ENCODE measurements around the gene ARSA.

GRCh38 chr22:50635591-50635990 is 7.6 kb upstream of the ARSA start:
- TF ChIP-seq CTCF (IDR thresholded peaks at IDR 0.05 in 4 of 5, conservative IDR thresholded peaks at IDR 0.05 in 1 of 5), result no peak
- no peak for TF ChIP-seq POLR2A (IDR thresholded peaks at IDR 0.05)
